ENCODE measurements around the gene PTGER3.

The PTGER3 gene

DNA sequence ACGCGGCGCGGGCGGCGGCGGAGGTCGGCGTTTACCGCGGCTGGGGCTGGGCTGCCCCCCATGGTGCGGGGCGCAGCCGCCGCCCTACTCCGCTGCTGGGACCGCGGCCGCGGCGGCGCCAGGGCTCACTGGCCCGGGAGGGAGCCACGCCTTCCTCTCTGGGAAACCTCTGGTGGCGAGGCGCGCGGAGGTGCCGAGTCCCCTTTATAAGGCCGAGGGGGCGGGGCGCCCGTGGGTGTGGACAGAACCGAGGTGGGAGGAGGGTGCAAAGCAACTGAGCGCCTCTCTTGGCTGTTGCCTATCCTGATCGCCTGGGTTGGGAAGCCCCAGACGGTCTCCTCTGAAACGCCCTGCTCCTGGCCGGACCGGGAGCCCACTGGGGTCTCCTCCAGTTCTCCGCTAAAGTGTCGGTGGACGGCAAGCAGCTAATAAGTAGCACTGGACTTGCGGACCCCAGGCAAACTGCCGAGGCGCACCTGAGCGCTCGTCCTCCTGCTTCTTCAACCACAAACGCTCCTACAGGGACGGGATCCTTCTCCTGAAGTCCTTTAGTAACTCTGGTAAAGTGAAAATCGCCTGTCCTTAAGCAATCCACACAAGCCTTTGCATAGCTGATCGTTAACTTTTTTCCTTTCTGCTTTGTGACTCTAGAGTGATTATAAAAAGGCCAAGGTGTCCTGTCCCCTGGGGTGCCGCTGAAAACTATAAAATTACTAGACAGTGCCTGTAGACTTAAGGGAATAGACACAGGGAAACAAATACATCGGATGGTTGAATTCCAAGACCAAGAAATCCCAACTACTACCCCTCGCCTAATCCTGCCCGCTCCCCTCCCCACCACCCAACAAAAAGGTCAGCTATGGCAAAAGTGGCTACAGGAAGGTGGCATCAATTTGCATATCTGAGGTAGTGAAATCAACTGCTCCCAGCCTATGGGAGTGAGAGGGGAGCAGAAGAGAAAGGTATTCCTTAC, at the start of gene PTGER3:
TSS of gene PTGER3 (minus strand) at position 182 of the 973 bp plus-strand sequence. CDS start 239 bp downstream, outside the sequence.
- DNase-seq = peak; percentile 51 to 58

DNA sequence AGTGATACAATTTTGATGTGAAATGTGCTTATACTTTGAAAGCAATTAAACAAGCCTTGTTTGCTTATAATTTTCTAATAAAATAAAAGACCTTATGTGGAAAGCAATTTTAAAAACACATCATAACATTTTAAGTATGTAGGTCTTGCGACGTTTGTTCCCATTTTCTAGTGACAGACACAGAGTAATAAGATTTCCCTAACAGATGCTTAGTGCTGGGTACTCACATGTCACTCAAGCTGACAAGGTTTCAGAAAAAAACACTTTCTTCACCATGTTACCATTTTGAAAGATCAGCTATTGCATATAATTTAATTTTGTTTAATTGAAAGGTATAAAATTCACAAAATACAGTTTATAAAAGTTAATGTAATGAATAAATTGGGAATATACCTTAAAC, 47.3 kb upstream of the PTGER3 start:
- DNase-seq = no peak

DNA sequence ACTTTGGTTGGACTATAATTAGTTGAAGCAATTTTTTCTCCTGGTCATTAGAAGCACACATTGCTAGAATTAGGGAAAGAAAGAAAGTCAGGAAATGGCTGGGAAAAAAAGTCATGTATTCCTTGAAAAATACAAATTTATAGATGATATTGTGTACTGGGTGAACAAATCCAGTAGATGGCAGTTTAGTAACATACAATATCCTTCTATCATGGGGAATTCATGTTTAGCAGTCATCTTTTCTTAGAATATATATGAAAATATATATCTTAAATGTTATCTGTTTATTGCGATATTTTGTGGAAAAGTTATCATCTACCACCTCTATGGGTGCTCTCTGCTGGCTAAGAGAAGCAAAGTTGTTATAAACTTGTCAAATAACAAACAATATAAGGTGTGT, 46.3 kb upstream of the PTGER3 start:
- no peak for DNase-seq

DNA sequence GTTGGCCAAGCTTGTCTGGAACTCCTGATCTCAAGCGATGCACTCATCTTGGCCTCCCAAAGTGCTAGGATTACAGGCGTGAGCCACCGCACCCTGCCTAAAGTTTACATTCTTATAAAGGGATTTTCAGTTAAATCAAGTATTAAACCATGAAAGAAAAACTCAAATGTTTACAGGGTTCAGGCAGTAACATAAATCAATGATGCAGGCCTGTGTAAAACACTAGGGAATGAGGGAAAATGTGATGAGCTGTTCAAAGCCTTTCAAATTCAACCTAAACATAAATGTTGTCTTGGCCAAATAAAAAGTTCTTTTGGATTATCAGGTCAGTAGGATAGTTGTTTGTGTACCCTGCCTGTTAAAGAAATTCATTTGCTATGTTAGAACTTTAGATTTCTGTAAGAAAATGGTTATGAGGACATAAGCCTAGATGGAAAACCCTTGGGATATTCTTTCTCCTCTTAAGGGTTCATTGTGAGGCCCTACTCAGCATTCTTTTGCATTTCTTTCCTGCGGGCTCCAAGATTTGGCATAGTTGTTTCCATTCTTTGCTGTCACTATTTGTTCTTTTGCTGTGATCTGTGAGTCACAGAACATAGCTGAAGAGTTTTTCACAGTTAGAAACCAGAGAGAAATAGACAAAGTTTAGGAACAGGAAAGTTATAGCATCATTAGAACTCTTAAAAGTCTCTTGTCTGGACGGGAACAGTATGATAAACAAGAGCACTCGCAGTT, 42.1 kb upstream of the PTGER3 start:
- DNase-seq = no peak

DNA sequence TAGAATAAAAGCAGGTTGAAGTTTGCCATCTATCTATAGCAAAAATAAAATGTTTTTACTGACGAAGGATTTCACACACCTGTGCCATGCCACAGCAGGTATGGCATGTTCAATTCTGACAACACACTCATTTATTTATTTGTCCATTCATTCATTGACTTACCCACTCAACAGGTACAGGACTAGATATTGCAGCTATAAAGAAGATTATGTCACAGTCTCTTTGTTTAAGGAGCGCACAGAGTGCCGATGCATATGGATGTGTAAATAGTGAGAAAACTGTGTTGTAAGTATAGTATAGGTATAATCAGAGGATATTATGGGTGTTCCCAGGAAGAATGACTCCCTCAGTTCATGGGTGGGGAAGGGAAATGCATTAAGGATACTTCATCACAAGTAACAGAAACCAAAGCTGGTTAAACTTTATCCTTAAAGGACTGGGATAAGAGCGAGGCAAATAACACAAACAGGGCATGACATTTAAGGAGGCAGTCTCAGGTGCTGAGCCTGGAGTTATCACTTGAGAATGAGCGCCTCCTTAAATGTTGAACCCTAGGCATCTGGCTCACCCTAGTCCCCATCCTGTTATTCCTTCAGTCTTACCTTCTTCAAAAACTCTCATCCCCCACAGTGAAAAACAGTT, 41.1 kb upstream of the PTGER3 start:
- no peak for DNase-seq

DNA sequence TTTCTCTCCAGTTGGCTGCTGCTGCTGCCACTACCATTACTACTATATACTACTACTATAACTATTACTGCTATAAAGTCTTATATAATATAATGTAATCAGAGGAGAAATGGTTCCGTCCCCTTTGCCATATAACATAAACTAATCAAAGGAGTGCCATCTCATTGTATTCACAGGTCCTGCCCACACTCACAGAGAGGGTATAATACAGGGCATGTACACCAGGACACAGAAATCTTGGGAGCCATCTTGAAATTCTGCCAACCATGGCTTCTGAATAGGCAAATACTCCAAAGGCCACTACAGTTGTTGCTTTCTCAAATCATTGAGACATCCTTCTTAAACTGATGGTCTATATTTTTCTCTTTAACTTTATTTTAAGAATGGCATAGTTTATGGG, 40.1 kb upstream of the PTGER3 start:
- no peak for DNase-seq

DNA sequence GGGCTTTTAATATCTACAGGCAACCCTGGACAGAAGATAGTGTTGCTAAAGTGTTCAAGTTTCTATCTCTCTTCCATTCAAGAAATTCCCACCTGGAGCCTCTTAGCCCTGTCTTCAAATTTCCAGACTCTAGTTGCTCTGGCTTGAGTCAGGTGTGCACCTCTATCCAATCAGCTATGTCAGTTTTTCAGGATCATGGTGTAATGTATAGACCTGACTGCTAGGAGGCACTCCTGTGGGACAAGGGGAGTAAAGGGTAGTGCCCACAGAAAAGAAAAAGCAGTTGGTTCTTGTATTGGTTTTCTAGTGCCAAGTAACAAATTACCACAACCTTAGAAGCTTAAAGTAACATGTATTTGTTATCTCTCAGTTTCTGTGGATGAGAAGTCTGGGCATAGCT, 39.4 kb upstream of the PTGER3 start:
- DNase-seq = no peak

DNA sequence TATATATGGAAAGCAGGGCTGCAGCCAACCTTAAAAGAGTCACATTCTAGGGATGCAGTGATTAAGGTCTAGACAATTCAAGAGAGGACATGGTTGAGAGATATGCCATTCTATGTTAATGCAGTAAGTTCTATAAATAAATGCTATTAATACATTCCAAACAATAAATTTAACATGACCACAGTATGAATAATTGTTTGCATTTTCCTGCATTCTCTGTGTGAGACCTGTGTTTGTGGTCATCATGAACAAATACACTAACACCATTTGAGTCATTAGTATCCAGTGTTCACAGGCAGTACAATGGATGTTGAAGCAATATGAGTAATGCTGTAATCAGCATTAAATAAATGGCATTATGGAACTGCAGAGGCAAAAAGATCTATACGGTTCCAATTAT, 38.7 kb upstream of the PTGER3 start:
- DNase-seq = no peak

DNA sequence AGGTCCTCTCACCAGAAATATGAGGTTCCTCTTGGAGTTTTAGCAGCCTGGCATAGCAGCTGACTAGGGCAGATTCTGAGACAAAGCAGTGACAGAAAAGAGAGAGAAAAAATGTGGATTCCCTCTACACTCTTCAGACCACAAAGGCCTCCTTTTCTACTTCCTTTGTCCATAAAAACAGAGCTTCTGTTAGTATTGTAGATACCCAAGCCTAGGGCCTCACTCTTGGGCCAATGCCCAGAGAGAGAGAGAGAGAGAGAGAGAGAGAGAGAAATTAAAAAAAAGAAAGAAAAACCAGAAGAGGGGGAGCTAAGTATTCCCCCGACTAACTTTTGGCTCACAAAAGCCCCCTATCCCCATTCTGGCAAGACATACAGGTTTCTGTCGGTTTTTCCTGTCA, 35.7 kb upstream of the PTGER3 start:
- DNase-seq = no peak

DNA sequence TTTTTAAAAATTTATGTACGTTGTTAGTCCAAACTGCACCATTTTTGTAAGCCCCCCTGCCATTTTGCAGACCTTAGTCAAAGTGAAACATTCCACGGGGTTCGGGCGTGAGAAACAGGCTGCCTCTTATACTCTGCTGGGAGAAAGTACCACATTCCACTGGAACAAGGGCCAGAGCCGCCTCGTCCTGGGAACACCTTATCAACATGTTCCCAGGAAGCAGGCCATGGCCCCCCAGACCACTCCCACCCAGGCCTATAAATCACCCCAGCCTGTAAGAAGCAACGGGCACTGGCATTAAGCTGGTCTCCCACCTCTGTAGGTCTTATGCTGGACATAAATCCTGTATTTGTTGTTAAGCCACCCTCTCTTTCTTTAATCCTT, 34.1 kb upstream of the PTGER3 start:
- DNase-seq = peak in 1 of 2 experiments; percentile 23

DNA sequence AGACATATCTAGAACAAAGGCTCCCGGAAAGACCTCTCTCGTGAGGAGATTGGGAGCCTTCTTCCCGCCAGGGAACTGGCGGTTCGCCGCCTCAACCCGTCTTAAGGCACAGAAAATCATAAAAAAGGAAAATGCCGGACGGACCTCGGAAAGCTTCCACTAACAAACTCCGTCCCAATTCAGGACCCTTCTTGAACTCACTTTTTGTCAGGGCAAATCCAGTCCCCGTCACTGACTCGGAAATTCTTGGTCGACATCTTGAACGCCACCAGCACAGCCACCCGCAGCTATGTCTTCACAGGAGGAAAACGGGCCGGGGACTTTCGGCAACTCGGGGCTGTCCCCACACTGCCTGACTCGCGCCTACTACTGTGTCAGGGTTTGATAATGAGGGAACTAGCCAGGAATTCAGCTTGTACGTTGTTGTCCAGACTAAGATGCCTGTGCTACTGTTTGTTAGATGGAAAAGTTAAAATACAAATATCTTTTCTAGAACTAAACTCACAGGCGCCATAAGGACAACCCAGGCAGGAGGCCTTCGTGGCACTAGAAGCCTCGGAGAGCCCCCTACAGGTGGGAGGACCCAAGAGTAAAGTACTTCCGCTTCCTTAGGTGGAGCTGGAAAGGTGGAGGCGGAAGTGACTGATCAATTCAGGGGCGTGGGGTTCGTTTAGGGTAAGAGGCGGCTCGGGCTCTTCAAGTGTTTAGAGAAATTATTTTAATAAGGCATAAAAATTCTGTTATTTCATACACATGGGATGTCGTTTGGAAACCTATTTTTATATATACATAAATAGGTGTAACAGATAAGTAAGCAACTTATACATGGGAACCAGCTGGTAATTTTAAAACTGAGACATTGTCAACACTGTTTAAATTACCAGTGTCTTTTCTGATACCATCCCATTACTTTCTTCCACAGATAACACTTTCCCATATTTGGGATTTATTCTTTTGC, 33.4 kb upstream of the PTGER3 start, which contains the start of gene ZRANB2:
TSS of gene ZRANB2 (minus strand) at position 297 of the 958 bp plus-strand sequence. CDS start at position 257, 40 bp downstream.
- DNase-seq = peak; percentile 89 to 91

DNA sequence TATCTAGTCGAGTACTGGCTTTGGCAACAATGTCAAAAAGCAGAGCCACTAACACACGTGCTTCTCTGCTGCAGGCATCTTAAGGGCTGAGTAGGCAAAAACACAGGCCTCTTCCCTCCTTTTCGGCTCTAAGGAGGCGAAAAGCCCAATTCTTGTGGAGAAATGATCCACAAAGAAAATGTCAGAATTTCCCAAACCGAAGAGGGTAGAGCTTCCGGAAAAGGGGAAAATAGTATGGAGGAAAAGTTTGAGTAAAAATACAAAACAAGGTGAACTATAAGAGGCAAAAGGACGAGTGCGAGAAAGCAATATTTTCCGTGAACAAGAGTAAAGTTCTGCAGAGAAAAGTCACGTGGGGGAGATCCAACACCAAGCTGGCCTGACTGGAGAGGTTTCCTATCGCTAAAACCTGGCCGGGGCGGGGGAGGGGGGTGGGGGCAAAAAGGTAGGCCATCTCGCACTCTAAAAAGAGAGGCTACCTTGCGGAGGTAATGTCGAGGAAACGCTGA, 32.7 kb upstream of the PTGER3 start:
- no peak for DNase-seq

DNA sequence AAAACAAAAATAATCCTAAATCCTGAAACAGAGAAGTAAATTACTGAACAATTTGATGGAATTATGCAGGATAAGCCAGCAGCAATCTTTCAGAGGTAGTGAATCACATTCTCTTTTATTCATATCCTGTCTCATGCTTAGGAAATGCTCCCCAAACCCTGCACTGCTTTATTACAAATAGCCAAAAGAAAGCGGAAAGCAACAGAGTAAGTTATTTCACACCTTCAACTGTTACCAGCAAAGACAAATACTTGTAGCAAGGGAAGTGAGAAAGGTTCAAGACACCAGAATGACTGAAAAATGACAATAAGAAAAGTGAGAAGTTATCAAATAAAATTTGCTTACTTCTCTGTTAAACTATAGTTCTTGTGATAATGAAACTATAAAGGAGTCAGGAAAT, 27.1 kb upstream of the PTGER3 start:
- DNase-seq = no peak

DNA sequence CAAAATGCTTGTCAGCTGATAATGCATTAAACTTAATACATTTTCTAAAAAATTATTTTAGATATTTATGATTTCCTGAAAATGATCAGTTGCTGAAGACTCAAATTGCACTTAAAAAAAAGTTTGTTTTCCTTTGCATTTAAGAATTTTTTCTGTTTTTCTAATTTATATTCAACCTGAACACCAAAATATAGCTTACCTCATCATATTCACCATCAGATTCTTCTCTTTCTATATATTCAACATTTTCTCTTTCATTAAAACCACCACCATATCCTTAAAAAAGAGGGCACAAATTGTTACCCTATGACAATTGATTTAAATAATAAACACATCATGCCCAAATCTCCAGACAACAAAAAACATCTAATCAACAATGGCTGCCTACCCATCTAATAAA, 24.7 kb upstream of the PTGER3 start:
- no peak for DNase-seq

DNA sequence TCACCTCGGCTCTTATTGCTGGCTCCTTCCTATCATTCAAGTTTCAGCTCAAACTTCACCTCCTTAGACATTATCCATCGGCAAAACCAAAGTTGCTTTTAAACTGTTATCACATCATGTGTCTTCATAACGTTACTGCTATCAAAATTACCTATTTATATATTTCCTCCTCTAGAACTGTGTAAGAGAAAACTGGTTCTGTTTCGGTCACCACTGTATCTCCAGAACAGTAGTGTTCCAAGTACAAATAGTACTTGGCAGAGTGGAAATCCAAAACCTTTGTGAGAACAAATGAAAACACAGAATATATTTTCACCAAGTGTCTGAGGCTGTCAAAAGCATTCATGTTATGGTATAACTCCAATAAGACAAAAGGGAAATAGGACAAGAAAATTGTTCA, 24.1 kb upstream of the PTGER3 start:
- DNase-seq = no peak

DNA sequence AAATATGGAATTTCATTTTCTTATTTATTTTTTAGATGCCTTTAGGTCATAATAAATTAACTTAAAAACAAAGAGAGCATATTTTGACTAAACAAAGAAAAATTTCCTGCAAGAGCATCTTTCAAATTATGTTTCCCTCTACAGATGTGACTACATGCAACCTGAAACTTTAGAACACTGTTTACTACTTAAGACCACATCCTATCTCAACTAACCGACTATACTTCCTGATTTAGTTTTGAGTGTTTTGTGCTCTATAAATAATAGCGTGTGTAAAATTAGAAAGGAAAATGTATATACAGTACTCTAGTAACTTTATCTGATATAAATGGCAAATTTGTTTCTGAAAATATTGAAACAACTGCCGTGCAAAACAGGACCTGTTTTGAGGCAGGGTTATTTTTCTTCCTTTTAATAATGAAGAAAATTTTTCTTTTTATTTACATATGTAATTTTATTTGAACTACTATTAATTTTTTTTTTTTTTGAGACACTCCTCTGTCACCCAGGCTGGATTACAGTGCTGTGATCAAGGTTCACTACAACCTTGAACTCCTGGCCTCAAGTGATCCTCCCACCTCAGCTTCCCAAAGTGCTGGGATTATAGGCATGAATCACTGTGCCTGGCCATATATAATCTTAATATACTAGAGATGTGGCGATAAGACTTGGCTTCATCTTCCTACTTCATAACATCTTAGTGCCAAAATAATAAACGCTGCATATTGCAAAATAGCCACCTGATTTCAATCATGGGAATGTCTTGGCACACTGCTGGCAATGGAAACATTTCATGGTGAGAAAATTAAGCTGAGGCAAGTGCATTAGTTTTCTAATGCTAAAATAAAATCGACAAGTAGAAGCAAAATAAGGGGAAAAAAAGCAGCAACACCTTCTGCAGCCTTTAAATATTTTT, 21.0 kb upstream of the PTGER3 start:
- DNase-seq = no peak

DNA sequence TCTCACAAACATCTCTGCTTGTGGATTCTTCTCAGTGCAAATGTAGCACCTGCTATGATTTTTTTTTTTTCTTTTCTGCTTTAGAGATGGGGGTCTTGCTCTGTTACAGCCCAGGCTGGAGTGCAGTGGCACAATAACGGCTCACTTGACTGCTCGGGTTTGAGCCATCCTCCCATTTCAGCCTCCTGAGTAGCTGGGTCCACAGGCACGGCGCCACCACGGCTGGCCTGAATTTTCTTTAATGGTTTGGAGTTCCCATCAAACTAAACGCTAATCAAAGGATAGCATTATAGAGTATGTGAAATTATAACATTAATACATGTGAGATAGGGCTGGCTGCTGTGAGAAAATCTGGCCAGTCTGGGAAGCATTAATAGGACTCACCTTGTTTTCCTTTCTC, 7.2 kb upstream of the PTGER3 start:
- no peak for DNase-seq

DNA sequence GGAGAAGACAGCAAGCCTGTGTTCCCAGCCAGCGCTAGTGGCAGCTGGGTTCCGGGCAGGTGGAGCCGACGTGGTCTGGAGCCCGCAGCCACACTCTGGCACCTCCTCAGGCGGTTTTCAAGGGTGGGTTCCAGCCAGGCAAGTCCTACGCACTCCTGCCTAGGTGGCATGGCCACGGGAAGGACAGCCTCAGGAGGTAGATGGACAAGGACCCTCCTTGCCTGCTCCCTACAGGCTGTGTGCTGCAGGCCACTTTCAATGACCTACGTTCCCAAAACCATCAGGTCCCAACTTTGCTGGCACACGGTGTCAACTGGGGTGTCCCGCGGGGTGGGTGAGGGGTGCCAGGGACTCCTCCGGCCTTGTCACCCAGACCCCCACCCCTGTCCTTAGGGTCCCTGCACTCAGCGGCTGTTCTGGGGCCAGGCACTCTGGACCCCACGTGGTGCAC, 6.7 kb upstream of the PTGER3 start:
- peak in 1 of 2 experiments; percentile 35 for DNase-seq

DNA sequence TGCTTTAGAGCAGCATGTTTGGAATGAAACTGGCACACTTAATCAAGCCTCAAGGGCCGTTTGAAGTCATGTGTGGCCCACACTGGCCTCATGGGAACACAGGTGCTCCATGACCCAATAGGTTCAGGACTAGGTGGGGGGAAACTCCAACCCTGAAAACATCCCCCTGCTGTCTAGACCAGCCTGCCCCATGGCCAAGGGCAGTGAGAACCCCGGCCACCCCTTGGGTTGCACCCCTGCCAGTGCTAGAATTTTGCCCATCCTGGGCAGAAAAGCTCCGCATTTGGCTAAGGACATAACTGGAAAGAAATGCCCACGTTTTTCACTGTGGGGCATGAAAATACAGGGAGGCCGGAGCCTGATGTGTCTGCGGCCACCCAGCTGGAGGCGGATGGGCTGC, 6.1 kb upstream of the PTGER3 start:
- peak in 1 of 2 experiments; percentile 23 for DNase-seq

DNA sequence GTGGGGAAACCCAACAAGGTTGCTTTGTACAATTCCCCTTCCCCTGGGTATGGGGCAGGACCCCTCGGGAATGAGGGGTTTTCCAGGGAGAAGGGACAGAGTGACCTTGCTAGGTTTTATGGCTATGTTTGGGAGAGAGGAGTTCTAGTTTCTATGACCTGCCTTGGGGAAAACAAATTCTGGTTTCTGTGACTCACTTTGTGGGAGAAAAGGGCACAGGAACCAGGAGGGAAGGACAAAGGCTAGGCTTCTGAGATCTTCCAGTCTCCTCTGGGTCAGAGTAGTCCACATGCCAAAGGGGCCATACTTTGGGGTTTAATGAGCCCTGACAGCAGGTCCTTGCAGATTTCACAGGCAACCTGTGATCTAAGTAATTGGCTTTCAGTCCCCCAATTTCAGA, 5.5 kb upstream of the PTGER3 start:
- no peak for DNase-seq

Data from activated T-cell treated with anti-CD3 and anti-CD28 coated beads, Interleukin-2, amount 50 U/mL, for 48 hours (primary cell).